ENCODE measurements around the gene SYK.

DNA sequence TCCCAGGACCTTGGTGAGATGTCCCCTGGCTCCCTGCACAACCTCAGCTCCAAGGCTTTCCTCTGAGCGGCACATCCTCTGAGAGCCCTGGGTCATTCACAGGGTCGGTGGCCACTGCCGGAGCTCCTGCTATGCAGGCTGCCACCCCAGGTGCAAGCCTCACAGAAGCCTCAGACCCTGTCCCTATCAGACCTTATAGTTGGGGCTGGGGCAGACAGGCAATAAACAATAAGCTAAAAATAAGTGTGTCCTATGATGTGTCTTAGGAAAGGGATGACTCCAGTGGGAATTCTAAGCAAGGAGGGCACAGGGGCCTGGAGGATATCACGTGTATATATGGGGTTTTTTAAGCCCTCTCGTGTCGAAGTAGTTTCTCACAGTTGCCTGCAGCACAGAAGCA, 91.3 kb downstream of the SYK start:
- TF ChIP-seq POLR2A (IDR thresholded peaks at IDR 0.05) (no peak), CTCF (IDR thresholded peaks at IDR 0.05) (no peak)
